Kidney (tissue), 14 donors: ENCODE measurements around the gene IFIH1. TPM values are rescaled to one million over a fixed set of nuclear protein-coding genes. Genes with fewer than 3 reads are reported as not detected.
A peak's percentile ranks its signal among the peaks of the same experiment; 100 is the strongest.

ENCODE experiments used
- DNase-seq, 5 donors: peaks; one replicate each; pipeline ENCODE4 v3.0.0-alpha.2; 2013 to 2020
- FAIRE-seq: peaks from 2 replicates; lab custom pipeline; 2012; peaks lifted over from hg19 to GRCh38; lab: Jason Lieb, UNC
- H3K27ac ChIP-seq, 2 donors: one replicate each; pipeline ENCODE4 v1.7.0; 2013; ENCODE audit warnings: low read depth in 2 of 2, low read length in 2 of 2, inconsistent platforms in 1 of 2
- H3K27me3 ChIP-seq: one replicate; pipeline ENCODE4 v1.7.1; 2013; ENCODE audit warnings: low read length, inconsistent platforms; ENCODE audit not compliant: control insufficient read depth, insufficient read depth
- H3K36me3 ChIP-seq, 3 donors: one replicate each; pipeline versions ENCODE4 v1.7.0 to v1.7.1; 2013; ENCODE audit warnings: low read length in 3 of 3, control low read depth in 1 of 3, inconsistent platforms in 1 of 3; ENCODE audit not compliant: insufficient read depth in 3 of 3, control insufficient read depth in 2 of 3
- H3K4me1 ChIP-seq, 3 donors: one replicate each; pipeline versions ENCODE4 v1.7.0 to v1.7.1; 2013; ENCODE audit warnings: low read length in 3 of 3, inconsistent platforms in 1 of 3, low read depth in 1 of 3; ENCODE audit not compliant: control insufficient read depth in 2 of 3, insufficient read depth in 2 of 3
- H3K4me3 ChIP-seq, 3 donors: one replicate each; pipeline versions ENCODE4 v1.7.0 to v1.8.1; 2013; ENCODE audit warnings: low read length in 3 of 3, control low read depth in 1 of 3, inconsistent platforms in 1 of 3
- H3K9ac ChIP-seq, 3 donors: one replicate each; pipeline versions ENCODE4 v1.7.0 to v1.7.1; 2013; ENCODE audit warnings: low read length in 3 of 3, control low read depth in 1 of 3, inconsistent platforms in 1 of 3
- H3K9me3 ChIP-seq, 3 donors: one replicate each; pipeline versions ENCODE4 v1.7.0 to v1.7.1; 2013; ENCODE audit warnings: low read length in 3 of 3, control low read depth in 1 of 3, inconsistent platforms in 1 of 3; ENCODE audit not compliant: control insufficient read depth in 2 of 3, insufficient read depth in 1 of 3
- CTCF ChIP-seq: IDR thresholded peaks from 3 replicates; pipeline ENCODE4 v1.5.1; 2012; ENCODE audit warnings: mild to moderate bottlenecking, moderate library complexity, borderline replicate concordance; ENCODE audit not compliant: insufficient read depth; ENCODE audit errors: extremely low read depth
- intact Hi-C: fragments of 100-400 bp; cut with DNase I; formaldehyde crosslinking; loops from one replicate; pipeline ENCODE4 v1.11.1; 2022
- polyA plus RNA-seq: library from polyadenylated mRNA; stranded (reverse); fragments of 350-450 nt; fragmentation: Illumina TruSeq; extraction: RNeasy Lipid Tissue Mini Kit (QIAGEN cat#74804); gene quantifications from one replicate; pipeline ENCODE4 v1.2.3, GENCODE V29; 2014; ENCODE audit warnings: low read depth, low replicate concordance; ENCODE audit not compliant: insufficient read depth
- total RNA-seq: library from RNA; stranded (reverse); fragmentation: NEBNext Ultra II Directional; extraction: Animal tissue kit (Norgen Biotek cat#: 25700); gene quantifications from one replicate; pipeline ENCODE4 v1.2.1, GENCODE V29; 2021
- donor health status: control.
- donor health status: control.
- donor health status: control.
- donor health status: control.
- donor health status: control.
- donor health status: DM: yes; HTN: yes; CAD: no.
- donor health status: Normal renal cell carcinoma (clear cell type).

The IFIH1 gene
- total and polyA plus RNA-seq, 2 donors from 2014 or later: 11.3 to 21.6 TPM

DNA sequence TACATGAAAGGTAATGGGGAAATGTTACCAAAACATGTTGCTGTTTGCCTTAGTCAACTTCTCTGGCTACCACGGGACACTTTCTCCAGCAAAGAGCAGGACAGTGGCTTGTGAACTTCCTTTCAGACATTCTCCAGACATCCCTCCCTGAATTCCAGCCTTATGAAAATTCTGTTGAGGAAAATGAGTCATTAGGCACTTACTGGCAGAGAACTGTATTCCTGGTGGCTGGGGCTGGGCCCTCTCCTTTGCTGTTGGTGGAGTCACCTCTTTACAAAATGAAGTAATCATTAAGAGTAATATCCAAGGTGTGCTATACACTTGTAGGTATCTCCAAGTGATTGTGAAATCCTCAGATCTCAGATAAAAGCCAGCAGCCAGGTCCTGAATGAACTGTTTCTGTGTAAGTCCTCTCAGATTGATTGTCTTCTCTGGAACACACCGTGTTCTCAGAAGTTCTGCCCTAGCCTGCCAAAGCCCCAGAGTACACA lies 73.9 kb downstream of the IFIH1 start:
- no peak overlapping the region for H3K9ac ChIP-seq
- intact Hi-C loops: no loop called here
- FAIRE-seq (no peak), DNase-seq (peak in 2 of 5 donors; percentile 19 to 64)
- H3K27me3 ChIP-seq: no peaks in the 10 kb centered on the region
- no peak for TF ChIP-seq CTCF
- H3K27ac ChIP-seq: no peak overlapping the region
- H3K4me3 ChIP-seq: no peak overlapping the region
- H3K36me3 ChIP-seq: no peaks in the 10 kb centered on the region
- H3K4me1 ChIP-seq: no peaks in the 10 kb centered on the region
- no peaks in the 10 kb centered on the region for H3K9me3 ChIP-seq

- H3K4me3 ChIP-seq: no peak overlapping the region
- no peaks in the 10 kb centered on the region for H3K36me3 ChIP-seq
- FAIRE-seq (no peak), DNase-seq (no peak)
- TF ChIP-seq CTCF: no peak
- no peak overlapping the region for H3K27ac ChIP-seq
- intact Hi-C loops: no loop called here
- no peaks in the 10 kb centered on the region for H3K27me3 ChIP-seq
- no peak overlapping the region for H3K9ac ChIP-seq
- no peaks in the 10 kb centered on the region for H3K9me3 ChIP-seq
- no peaks in the 10 kb centered on the region for H3K4me1 ChIP-seq
Measured at GRCh38 chr2:162243715-162244114, 74.8 kb downstream of the IFIH1 start.

GRCh38 chr2:162243294-162243693 lies 75.2 kb downstream of the IFIH1 start, which contains the start of gene FAP:
Gene FAP, minus strand, starts transcription at chr2:162243445. Its CDS starts 118 bp downstream, at chr2:162243327.
- no peaks in the 10 kb centered on the region for H3K9me3 ChIP-seq
- intact Hi-C loops: no loop called here
- FAIRE-seq (no peak), DNase-seq (peak in 2 of 5 donors; percentile 27 to 58)
- H3K27ac ChIP-seq: no peak within 1 kb of the TSS
- no peaks in the 10 kb centered on the region for H3K36me3 ChIP-seq
- no peaks in the 10 kb centered on the region for H3K4me1 ChIP-seq
- H3K4me3 ChIP-seq: peak within 1 kb of the TSS in 1 of 3 donors; percentile 47
- TF ChIP-seq CTCF: no peak
- peak within 1 kb of the TSS in 1 of 3 donors; percentile 43 for H3K9ac ChIP-seq
- no peaks in the 10 kb centered on the region for H3K27me3 ChIP-seq
